ENCODE data around the gene KLK7.

Gene KLK7

DNA sequence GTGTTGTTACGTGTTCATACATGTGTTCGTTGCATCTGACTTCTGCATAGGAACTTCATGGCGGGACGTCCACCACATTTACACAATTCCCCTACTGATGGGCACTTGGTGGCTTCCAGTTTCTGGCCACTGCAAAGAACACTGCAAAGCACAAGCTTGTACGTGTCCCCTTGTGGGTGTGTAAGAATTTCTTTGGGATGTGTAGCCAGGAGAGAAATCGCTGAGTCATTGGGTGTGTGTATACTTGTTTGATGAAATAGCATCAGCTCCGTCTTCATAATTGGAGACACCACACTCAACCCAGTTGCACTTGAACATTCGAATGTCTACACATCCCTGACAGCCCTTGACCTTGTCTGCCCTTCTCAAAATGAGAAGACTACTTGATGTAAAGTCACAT lies 50.1 kb downstream of the KLK7 start:
- DNase-seq (ENCODE audit: low read depth in 2 of 2), result no peak

DNA sequence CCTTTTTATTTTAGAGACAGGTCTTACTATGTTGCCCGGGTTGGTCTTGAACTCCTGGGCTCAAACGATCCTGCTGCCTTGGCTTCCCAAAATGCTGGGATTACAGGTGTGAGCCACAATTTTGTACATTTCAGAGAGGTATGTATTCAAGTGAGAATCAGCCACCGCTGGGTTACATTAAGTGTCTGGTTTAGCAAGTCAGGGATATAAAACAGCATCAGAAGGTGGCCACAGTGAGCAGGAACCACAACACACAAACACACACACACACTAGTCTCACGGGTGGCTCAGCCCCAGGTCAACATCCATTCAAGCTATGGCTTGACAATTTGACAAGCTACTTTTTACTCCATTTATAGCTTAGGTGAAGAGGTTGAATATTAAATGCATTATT lies 51.0 kb downstream of the KLK7 start:
- no peak for DNase-seq (ENCODE audit: low read depth in 2 of 2)

DNA sequence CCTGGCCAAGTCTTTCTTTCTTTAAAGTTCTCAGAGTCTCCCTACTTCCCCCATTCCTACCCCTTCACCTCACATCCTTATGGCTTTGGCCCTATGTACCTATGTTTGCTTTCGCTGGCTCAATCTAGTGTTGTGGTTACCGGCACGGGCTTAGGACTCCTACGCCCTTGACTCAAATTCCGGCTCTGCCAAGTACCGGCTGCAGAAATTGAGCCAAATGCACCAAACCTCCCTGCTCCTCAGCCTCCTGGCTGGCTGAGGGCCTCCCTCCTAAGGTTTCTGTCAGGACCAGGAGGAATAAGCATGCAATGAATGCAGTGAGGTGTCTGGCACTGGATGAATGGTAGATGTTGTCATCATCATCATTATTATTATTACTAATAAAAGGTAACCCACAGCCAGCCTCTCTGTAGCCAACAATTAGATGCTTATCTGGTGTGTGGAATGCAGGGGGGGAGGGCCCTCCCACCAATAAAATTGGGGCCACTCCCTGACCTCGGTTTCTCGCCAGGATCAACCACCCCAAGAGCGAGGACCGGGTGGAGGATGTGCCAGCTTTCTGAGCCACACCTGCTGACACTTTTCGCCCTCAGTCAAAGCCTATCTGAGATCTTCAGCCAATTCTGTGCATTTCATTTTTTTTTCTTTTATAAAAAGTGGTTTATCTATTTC lies 51.6 kb downstream of the KLK7 start:
- DNase-seq (ENCODE audit: low read depth in 2 of 2), result no peak

DNA sequence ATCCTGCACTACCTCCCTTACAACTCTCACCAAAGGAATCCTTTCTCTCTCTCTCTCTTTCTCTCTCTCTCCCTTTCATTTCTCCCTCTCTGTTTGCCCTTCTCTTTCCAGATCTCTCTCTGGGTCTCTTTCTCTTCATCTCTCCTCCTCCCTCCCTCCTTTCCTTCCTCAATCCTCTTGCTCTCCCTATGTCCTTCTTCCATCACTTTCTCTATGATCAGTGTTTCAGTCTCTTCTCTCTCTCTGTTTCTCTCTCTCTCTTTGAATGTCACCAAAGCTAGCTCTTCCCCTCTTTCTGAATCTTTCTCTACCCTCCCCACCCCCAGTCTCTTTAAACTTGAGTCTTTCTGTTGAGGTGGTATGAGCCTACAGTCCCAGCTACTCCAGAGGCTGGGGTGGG lies 52.7 kb downstream of the KLK7 start:
- DNase-seq (ENCODE audit: low read depth in 2 of 2), result no peak

DNA sequence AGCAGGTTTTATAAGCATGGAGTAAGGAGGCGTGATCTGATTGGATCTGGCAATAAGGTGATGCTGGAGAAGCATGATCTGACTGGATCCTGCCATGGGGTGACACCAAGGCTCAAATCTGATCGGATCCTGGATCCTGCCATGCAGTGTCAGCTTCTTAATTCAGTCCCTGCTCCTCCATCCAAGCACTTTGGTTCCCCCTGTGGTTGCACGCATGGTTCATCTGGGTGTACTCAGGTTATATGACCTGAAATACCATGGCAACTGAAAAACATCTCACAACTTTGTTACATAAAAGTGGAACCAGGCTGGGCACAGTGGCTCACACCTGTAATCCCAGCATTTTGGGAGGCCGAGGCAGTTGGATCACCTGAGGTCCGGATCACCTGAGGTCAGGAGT lies 54.9 kb downstream of the KLK7 start:
- DNase-seq (ENCODE audit: low read depth in 2 of 2), result no peak

Data from stimulated activated CD8-positive, alpha-beta memory T cell treated with anti-CD3 and anti-CD28 coated beads, Interleukin-2, amount 100 ng/mL, for 1 hour (primary cell).